GM12873 (cell line): ENCODE data around the gene UBA7.

ENCODE experiments used
- TF ChIP-seq, protein P1 (sequence below): IDR thresholded peaks from 2 replicates; pipeline ENCODE4 v1.5.1; 2012; ENCODE audit warnings: low read depth, mild to moderate bottlenecking, moderate library complexity, low read length, control low read depth; ENCODE audit not compliant: insufficient read depth; ENCODE audit errors: missing control alignments

Gene UBA7

GRCh38 chr3:49794926-49795905, 18.5 kb downstream of the UBA7 start:
- TF ChIP-seq, protein P1, sequence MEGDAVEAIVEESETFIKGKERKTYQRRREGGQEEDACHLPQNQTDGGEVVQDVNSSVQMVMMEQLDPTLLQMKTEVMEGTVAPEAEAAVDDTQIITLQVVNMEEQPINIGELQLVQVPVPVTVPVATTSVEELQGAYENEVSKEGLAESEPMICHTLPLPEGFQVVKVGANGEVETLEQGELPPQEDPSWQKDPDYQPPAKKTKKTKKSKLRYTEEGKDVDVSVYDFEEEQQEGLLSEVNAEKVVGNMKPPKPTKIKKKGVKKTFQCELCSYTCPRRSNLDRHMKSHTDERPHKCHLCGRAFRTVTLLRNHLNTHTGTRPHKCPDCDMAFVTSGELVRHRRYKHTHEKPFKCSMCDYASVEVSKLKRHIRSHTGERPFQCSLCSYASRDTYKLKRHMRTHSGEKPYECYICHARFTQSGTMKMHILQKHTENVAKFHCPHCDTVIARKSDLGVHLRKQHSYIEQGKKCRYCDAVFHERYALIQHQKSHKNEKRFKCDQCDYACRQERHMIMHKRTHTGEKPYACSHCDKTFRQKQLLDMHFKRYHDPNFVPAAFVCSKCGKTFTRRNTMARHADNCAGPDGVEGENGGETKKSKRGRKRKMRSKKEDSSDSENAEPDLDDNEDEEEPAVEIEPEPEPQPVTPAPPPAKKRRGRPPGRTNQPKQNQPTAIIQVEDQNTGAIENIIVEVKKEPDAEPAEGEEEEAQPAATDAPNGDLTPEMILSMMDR: no peak

- TF ChIP-seq, protein P1: no peak
Observed at GRCh38 chr3:49794431-49794830, 19.3 kb downstream of the UBA7 start.

- TF ChIP-seq, protein P1: no peak
Observed at GRCh38 chr3:49793486-49794085, 20.2 kb downstream of the UBA7 start.

DNA sequence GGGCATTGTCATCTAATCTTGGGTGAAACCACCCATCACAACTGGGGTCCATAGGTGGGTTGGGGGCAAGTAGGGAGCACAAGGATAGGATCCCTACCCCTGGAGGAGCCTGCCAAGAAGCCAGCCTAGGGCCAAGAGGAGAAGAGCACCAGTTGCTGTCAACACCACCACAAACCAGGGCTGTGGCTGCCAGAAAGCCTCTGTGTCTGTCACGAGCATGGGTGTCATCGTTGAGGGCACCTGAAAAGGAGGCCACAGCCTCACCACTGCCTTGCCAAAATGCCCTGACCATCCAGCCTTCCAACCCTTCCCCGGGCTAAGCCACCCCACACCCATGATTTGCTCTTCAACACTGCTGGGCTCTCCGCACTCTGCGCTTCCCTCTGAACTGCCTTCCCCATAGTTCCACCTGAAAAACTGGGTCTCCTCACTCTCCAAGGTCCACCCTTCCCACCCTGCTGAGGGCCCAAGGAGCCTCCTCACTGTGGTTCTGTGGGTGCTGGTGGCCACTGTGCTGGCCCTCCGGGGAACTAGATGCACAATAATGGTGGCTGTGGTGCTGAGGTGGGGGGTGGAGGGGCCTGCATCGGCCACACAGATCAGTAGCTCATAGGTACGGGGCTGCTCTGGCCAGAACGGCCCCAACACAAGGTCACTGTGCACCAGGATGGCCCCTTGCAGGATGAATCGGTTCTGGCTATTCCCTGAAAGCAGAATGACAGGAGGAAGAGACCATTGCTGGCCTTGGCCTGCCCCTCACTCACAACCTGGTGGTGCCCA, 21.2 kb downstream of the UBA7 start:
- TF ChIP-seq, protein P1: no peak

DNA sequence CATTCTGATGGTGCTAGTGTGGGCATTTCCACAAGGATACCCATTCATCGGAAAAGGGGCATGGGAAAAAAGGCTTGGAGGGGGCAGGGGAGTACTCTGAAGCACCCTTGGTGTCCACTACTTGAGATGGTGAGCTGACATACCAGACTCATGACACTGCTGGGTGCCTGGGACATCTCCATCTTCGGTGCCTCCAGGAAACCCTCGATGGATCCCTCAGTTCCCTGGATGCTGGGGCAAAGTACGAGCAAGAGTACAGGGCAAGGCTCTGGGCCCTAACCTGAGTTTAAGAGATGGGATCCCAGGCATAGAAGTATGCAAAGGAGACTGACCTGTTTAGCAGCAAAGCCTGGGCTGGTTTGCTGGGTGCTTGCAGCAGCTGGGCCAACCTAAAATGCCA, 22.2 kb downstream of the UBA7 start:
- TF ChIP-seq, protein P1: no peak

DNA sequence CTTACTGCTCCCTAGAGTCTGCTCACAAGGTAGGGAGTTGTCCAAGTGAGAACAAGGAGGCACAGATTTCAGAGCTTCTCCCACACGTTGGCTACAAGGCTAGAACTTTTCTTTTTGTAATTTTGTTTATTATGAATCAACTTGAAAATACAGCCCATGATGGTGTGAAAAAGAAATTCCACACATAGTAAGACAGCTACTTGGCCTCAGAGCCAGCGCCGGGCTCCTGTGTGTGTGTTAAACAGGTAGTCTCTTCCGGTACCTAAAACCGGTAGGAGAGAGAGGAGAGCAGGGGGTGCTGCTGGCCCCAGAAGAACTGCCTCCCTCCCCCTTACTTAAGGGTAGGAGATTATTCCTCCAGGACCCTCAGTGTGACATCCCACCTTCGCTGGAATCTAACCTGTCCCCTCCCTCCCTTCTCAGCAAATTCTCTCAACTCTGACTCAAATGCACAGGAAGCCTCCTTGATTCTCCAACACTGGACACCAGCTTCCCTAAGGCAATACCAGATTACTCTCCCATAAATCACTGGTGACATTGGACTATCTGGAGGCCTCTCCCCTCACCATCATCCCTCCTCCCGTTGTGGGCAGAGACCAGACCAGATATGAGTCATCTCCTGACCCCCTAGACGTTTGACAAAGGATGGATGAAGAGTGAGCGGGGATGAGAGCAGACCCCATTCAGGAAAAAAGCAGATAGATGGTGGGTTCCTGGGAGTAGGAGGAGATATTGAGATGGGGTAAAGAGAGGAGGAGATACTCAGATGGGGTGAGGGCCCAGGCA, 22.9 kb downstream of the UBA7 start:
- TF ChIP-seq, protein P1: no peak

DNA sequence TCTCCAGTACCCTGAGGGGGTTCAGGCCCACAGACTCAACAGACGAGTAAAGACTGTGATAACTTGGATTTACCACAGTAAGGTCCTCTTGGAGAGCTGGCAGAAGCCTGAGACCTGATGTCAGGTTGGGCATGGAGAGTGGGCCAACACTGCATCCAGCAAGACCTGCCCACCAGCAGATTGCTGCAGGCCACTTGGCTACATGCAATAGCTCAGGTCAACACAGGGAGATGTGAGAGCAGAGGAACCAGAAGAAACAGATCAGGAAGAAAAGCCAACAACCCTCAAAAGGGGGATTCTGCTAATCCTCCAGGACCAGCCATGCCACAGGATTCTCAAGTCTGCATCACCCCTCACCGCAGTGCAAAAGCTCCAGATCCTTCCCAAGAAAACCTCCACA, 25.7 kb downstream of the UBA7 start:
- TF ChIP-seq, protein P1: no peak
